DMS 273 treated with DMSO at 0.1 percent for 48 hours (cell line): Measurements from ENCODE around the gene PCNX3.
"Not testable (repeated sequence)": the region's sequence is repeated elsewhere in the genome, so short reads cannot be mapped to it uniquely, and the experiment has no call there.

Source experiments
- DNase-seq: peaks from one replicate; lab custom pipeline; 2025; lab: John Stamatoyannopoulos, UW

The PCNX3 gene

DNA sequence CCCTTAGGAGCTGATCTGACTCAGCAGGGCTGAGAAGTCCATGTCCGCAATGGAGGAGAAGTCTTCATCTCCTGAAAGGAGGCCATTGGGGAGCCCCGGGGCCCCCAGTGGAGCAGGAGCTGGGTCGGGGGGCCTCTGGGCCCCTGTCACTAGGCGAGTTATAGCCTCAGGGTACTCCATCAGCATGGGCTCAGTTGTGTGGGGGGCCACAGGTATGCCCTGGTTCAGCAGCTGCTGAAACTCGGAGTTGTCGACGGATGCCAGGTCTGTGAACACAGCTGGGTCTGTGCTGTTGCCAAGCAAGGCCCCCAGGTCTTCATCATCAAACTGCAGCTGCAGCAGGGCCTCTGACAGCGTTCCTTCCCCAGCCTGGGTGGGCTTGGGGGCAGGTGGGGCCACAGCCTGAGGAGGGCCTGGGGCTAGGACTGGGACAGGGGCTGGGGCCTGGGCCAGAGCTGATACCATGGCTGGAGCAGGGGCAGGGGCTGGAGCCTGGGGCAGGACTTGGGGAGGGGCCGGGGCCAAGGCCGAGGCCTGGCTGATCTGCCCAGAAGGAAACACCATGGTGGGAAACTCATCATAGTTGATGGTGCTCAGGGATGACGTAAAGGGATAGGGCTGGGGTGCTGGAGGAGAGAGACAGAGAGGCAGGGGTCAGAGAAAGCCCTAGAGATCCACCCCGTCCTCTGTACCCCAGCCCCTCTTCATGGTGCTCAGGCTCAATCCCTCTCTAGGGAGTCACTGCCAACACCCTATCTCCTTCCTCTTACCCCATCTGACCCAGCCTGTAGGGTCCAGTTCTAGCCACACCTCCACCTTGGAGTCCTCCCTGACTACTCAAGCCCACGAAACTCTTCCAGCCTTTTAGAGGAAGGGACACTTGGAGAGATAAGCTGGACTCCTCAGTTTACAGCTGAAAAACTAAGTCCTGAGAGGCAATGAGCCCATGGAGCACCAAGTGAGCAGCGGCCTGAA, 39.1 kb downstream of the PCNX3 start:
- no peak for DNase-seq

DNA sequence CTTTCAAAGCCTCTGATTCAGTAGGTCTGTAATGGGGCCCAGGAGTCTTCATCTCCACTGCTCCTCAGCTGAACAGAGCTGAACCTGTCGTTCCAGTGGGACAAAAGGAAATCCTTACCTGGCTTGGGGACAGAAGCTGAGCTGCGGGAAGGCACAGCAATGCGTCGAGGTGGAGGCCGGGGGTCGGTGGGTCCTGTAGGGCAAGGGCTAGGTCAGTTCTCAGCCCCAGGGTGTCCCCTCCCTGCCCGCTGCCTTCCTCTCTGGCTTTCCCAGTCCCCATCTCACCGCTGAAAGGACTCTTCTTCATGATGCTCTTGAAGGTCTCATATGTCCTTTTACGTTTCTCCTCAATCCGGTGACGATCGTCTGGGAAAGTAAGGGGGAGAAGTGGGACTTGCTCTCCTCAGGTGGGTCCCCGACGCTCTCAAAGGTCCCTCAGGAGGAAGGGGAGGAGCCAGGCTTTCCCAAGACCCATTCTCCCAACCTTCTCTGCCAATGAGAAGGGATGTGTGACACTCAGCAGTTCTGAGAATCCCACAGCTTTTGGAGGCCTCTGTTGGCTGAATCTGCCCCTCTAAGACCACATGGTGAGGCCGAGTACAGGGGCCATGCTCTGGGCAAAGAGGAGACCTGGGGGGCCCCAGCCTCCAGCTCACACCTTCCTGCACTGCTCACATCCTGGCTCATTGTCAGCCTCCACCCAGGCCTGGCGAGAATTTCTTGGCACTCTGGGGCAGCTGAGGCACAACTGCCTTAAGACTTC, 40.2 kb downstream of the PCNX3 start:
- DNase-seq = no peak

DNA sequence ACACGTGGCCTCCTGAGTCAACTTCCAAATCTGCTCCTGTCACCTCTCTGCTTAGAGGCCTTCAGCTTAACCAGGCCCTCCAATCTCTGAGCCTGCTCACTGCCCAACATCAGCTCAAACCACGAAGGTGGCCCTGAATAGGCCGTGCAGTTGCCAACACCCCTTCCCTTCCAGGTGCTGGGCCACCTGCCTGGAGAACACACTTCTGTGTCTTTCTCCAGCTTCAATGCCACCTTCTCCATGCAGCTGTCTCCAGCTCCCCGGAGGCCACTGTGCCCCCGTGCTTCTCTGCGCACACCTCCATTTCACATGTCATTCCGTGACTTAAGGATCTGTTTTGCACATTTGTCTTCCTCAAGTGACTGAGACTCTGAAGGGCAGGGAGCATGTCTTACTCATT, 41.9 kb downstream of the PCNX3 start:
- no peak for DNase-seq

DNA sequence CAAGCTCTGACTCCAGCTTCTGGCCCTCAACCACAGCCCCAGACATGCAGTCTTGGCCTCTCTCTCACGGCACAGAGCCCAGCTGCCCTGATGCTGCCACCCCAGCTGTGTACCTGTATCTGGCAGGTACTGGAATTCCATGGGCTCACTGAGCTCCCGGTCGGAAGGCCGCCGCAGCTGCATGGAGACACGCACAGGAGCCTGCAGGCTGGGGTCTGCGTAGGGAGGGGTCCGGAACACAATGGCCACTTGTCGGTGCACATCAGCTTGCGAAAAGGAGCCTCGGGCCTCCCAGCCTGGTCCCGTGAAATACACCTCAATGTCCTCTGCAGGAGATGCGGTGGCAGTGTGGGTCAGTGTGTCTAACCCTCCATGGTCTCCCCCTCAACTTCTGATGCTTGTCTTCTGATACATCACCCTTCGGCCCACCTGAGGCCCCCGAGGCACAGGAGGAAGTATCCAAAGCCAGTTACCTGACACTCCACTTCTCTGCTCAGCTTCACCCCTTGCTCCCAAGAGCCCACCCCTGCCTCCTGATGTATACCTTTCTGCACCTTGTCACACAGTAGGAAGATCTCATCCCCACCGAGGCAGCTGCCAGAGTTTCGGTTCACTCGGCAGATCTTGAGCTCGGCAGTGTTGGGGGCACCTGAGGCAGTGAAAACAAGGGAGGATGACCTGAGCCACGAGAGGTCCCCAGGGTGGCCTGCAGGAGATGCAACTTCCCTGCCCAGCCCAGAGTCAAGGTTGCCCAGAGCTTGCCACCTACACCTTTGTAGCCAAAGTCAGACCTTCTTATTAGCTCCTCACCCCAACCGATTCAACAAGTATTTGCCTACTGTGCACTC, 42.8 kb downstream of the PCNX3 start:
- DNase-seq = no peak

DNA sequence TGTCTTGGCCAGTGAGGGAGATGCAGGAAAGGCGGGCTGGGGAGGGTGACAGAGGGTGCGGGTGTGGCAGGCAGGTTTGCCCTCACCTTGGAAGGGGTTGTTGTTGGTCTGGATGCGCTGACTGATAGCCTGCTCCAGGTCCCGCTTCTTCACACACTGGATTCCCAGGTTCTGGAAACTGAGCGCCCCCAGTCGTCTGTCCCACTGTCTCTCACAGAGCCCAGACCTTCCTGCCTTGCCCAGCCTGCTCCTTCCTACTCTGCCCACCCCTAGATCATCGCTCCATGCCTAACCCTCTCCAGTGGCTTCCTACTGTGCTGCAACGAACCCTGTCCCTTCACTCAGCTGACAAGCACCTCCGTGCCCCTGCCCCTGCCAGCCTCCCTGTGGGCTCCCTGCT, 44.5 kb downstream of the PCNX3 start:
- no peak for DNase-seq

DNA sequence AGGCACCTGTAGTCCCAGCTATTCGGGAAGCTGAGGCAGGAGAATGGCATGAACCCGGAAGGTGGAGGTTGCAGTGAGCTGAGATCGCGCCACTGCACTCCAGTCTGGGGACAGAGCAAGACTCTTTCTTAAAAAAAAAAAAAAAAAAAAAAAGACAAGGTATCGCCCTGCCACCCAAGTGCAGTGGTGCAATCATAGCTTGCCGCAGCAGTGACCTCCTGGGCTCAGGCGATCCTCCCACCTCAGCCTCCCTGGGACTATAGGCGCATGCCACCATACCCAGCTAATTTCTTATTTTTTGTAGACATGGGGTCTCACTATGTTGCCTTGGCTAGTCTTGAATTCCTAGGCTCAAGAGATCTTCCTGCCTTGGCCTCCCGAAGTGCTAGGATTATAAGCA, 45.3 kb downstream of the PCNX3 start:
- not testable (repeated sequence) for DNase-seq

DNA sequence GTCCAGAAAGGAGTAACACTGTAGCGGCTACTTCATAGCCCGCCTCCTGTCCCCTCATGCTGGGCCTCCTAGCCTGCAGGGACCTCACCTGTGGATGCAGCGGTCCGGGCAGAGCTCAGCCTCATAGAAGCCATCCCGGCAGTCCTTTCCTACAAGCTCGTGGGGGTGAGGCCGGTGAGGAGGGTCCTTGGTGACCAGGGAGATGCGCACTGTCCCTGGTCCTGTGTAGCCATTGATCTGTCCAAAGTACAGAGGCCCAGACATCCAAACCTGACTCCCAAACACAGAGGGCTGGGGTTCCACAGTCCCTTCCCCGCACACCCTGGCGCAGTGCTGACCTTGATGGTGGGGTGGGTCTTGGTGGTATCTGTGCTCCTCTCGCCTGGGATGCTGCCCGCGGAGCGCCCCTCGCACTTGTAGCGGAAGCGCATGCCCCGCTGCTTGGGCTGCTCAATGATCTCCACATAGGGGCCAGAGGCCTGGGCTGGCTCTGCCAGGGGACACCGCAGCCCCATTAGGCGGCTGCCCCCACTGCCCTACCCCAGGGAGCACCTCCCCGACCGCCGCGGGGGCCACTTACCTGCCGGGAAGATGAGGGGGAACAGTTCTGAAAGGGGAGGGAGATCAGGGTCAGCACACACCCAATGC, 46.1 kb downstream of the PCNX3 start:
- DNase-seq = no peak

DNA sequence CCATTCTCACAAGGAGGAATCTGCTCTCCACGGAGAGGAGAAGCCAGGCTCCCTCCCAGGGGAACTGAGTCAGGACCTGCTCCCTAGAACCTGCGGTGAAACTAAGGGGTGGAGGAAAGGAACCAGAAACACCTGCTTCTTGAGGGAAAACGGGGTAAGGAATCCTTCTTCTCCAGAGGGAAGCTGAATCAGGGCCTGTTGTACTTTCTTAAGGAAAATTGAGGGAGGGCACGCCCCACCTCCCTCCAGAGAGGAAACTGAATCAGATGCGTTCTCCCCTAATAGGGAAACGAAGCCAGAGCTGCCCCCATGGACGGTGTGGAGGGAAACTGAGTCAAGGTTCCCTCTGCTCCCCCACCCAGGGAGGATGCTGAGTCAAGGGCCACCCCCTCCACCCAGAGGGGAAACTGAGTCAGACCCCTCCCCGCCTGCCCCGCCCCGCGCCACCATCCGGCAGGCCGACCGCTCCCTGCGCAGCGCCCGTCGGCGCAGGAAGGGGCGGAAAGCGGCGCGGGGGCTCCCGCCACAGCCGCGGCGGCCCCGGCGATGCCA, 46.7 kb downstream of the PCNX3 start:
- no peak for DNase-seq

DNA sequence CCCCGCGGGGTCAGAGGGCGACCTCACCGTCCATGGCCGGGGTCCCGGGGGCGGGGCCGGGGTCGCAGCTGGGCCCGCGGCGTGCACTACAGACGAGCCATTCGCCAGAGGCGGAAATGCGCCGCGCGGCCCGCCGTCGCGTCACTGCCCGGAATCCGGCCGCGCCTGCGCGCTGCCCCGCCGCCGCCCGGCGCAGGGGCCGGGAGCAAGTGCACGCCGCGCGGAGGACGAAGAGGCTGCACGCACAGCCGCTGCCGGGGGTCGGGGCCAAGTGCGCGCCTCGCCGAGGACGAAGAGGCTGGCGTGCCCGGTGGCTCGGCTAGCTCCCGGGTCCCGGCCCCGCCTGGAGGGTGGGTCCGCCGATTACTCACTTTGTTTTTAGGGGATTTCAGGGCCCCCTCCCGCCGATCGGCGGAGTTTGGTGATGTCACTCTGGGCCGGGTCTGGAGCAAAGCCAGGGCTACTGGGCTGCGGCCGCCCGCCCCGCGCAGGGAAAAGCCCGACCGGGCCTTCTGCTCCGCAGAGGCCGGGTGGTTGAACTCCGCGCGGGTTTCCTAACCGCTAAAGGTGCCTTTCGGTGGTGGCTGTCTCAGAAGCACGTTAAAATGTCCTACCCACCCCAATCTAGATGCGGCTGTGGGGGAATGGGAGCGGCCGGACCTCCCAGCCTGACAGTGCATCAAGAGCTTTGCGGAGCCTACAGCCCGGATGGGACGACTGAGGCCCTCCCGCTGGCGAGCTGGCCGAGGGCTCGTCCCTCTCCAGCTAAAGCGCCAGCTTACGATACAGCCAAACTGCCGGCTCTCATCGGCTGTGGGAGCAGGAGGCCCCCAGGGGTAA, 47.4 kb downstream of the PCNX3 start, which contains the start of gene RELA:
Gene RELA (minus strand): TSS at position 118 of the 840 bp plus-strand sequence. CDS start 84 bp downstream, at position 34.
- DNase-seq = peak; percentile 57

DNA sequence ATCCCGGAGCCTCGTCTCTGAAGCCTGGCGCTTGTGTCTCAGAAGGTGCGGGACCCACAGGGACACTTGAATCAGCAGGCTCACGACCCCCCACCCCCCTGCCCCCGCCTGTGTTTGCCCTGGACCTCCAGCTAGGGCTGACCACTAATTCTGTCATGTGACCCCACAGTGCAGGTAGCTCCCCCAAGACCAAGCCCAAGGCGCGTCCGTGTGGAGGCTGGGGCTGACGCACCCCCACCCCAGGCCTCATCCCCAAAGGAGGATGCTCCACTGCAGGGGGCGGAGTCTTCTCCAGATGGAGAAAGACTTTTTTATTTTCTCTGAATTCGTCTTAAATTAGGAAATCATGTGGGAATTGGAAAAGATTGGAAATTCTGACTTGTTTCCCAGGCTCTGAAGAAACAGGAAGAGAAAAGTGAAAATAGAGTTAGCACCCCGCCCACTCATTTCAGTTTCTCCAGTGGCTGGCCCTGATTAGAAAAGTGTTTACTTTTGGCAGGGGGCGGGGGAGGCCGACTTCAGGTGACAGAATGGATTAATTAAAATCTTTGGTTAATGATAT, 48.1 kb downstream of the PCNX3 start:
- no peak for DNase-seq

DNA sequence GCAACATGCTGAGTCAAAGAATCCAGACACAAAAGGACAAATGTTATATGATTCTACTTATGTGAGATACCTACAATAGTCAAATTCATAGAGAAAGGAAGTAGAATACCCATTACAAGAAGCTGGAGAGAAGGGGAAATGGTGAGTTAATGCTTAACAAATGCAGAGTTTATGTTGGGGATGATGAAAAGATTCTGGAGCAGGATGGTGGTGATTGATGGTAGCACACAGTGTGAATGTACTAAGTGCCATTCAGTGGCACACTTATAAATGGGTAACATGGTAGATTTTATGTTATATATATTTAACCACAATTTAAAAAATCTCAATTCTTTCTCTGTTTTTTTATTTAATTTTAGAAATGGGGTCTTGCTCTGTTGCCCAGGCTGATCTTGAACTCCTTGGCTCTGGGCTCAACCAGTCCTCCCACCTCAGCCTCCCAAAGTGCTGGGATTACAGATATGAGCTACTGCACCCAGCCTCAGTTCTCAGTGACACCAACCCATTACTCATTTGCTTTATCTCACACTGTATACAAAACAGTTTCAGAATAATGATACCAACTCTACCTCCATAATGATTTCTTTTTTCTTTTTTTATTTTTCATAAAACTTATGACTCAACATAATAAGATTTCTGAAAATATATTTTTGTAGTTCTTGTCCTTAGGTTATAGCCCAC, 56.7 kb downstream of the PCNX3 start:
- no peak for DNase-seq

DNA sequence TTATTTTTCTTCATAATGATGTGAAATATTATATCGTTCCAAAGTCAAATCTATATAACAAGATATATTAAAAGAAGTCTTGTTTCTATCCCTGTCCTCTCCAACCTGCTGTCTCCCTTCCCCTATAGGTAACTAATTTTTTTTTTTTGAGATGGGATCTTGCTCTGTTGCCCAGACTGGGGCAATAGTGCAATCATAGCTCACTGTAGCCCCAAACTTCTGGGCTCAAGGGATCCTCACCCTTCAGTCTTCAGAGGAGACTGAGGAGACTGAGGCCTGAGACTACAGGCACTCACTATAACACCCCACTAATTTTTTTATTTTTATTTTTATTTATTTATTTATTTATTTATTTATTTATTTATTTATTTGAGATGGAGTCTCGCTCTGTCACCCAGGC, 57.4 kb downstream of the PCNX3 start:
- no peak for DNase-seq

DNA sequence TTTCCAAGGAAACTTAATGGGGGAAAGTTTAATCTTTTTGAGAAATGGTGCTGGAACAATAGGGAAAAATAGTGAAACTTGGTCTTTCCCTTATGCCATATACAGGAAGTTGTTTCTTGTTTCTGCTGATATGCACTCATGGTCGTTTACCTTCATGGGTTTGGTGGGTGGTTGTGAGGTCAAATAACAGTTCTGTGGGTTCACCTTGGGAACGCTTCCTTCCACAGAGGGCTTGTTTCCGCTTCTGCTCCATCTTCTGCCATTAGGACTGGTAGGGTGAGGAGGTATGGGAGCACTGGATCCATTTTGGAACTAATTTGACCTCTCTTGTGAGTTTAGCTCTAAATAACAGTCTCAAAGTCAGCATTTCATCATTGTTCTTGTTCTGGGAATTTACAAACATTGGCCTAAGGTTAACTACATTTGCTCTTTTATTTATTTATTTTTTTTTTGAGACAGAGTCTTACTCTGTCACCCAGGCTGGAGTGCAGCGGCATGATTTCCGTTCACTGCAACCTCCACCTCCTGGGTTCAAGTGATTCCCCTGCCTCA, 64.7 kb downstream of the PCNX3 start:
- DNase-seq = no peak

DNA sequence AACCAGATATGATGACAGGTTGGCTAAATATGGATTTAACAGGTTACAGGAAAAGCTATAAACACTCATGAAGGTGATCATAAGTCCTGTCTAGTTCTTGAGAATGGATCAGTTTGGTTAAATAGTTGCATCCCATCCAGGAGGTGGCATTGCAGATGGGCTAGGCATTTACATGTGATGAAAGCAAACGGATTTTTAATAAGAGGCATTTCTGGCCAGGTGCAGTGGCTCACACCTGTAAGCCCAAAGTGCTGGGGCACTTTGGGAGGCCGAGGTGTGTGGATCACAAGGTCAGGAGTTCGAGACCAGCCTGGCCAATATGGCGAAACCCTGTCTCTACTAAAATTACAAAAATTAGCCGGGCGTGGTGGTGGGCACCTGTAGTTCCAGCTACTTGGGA, 67.9 kb downstream of the PCNX3 start:
- not testable (repeated sequence) for DNase-seq

DNA sequence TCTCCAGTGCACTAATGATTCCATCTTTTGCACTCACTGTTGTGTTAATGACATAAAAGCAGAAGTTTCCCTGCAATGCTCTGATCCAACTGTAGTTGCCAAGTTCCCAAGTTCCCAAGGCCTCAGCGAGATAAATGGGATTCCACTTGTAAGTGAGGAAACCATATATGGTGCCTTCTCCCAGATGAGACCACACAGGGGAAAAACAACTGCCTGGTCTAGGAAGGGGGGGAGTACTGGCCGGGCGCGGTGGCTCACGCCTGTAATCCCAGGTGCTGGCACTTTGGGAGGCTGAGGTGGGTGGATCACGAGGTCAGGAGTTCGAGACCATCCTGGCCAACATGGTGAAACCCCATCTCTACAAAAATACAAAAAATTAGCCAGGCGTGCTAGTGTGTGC, 70.4 kb downstream of the PCNX3 start:
- no peak for DNase-seq
